GM12873 (cell line): ENCODE results near the gene RNU6-9.

Experiments
- CTCF ChIP-seq: IDR thresholded peaks from 2 replicates; pipeline ENCODE4 v1.5.1; 2012; ENCODE audit warnings: low read depth, mild to moderate bottlenecking, moderate library complexity, low read length, control low read depth; ENCODE audit not compliant: insufficient read depth; ENCODE audit errors: missing control alignments

RNU6-9 gene

GRCh38 chr19:938233-938923, 45.1 kb downstream of the RNU6-9 start:
- no peak for TF ChIP-seq CTCF

GRCh38 chr19:939439-939838, 46.2 kb downstream of the RNU6-9 start:
- no peak for TF ChIP-seq CTCF

- no peak for TF ChIP-seq CTCF
Measured at GRCh38 chr19:939922-940321, 46.6 kb downstream of the RNU6-9 start.

- peak; percentile 4 for TF ChIP-seq CTCF
Measured at GRCh38 chr19:940591-941291, 47.5 kb downstream of the RNU6-9 start.

- TF ChIP-seq CTCF: no peak
Measured at GRCh38 chr19:941292-942132, 48.2 kb downstream of the RNU6-9 start.

- TF ChIP-seq CTCF: no peak
Measured at GRCh38 chr19:942133-942645, 48.9 kb downstream of the RNU6-9 start.
